K562 (cell line): ENCODE results near the gene KDM4C. TPM values are rescaled to one million over a fixed set of nuclear protein-coding genes. Genes with fewer than 3 reads are reported as not detected.

Source experiments
- ATAC-seq: fragments of 200-7000 bp; cut with Tn5 transposase; 3 replicates; pipeline ENCODE4 v1.9.1; 2020; ENCODE audit warnings: moderate library complexity
- BruUV-seq: library from RNA; stranded (reverse); fragments of 400-500 nt; replicated peaks from 2 replicates; lab custom pipeline; 2021; lab: Mats Ljungman, UMichigan
- CTCF ChIA-PET: fragments of 300-600 bp; formaldehyde crosslinking; extraction: SDS; loops from one replicate; lab custom pipeline; 2021; ENCODE audit warnings: low intra/inter-chr PET ratio; lab: Yijun Ruan, JAX
- POLR2A ChIA-PET: fragments of 300-600, 350-650 bp; sonication (Branson Sonifier 250); formaldehyde crosslinking; extraction: SDS; loops from one replicate; lab custom pipeline; 2021; ENCODE audit warnings: antibody characterized with exemption, inconsistent platforms; lab: Yijun Ruan, JAX
- DNase-seq, 4 experiments: peaks; one replicate each; pipeline versions ENCODE4 v3.0.0 to v3.0.0-alpha.2; 2011 to 2018; ENCODE audit warnings: low spot score in 3 of 4, mixed read lengths in 3 of 4; ENCODE audit errors: extremely low read depth in 1 of 4
- FAIRE-seq: peaks from 2 replicates; lab custom pipeline; 2011; peaks lifted over from hg19 to GRCh38; lab: Jason Lieb, UNC
- H2AFZ ChIP-seq: 2 replicates; pipeline ENCODE4 v1.6.0; 2011; ENCODE audit warnings: low read depth, low read length, control low read depth, inconsistent platforms
- H3K27ac ChIP-seq: fragments of 200-600 bp; 3 replicates; pipeline ENCODE4 v1.8.0; 2011; ENCODE audit warnings: low read depth, mild to moderate bottlenecking, control low read depth, inconsistent platforms, low read length, moderate library complexity, mixed read lengths; ENCODE audit errors: extremely low read depth
- H3K27me3 ChIP-seq, 2 experiments: fragments of 300-600 bp in 1 of 2; 2 replicates in 1 of 2; 3 replicates in 1 of 2; pipeline versions ENCODE4 v1.6.0 to v1.8.0; 2011; ENCODE audit warnings: inconsistent platforms in 2 of 2, low read length in 2 of 2, mild to moderate bottlenecking in 1 of 2, mixed read lengths in 1 of 2, moderate library complexity in 1 of 2; ENCODE audit not compliant: control insufficient read depth in 2 of 2, insufficient read depth in 2 of 2
- H3K36me3 ChIP-seq: fragments of 300-600 bp; 3 replicates; pipeline ENCODE4 v1.8.0; 2011; ENCODE audit warnings: mild to moderate bottlenecking, low read length, inconsistent platforms; ENCODE audit not compliant: control insufficient read depth, insufficient read depth
- H3K4me1 ChIP-seq, 2 experiments: fragments of 200-600 bp in 1 of 2; replicated peaks in 1 of 2; 2 replicates in 1 of 2; 3 replicates in 1 of 2; pipeline versions ENCODE4 v1.5.1 to v1.8.0; 2011; ENCODE audit warnings: inconsistent platforms in 2 of 2, low read length in 2 of 2, mild to moderate bottlenecking in 1 of 2, mixed read lengths in 1 of 2, moderate library complexity in 1 of 2; ENCODE audit not compliant: control insufficient read depth in 2 of 2, insufficient read depth in 2 of 2
- H3K4me2 ChIP-seq: 2 replicates; pipeline ENCODE4 v1.6.1; 2011; ENCODE audit warnings: low read length, control low read depth, inconsistent platforms, mixed read lengths; ENCODE audit not compliant: insufficient read depth
- H3K4me3 ChIP-seq: fragments of 200-600 bp; sonication (generic), shearing (Covaris generic); 2 replicates; pipeline ENCODE4 v1.5.1; 2016; ENCODE audit warnings: control low read depth, inconsistent platforms
- H3K79me2 ChIP-seq: fragments of 200-600 bp; 3 replicates; pipeline ENCODE4 v1.8.0; 2011; ENCODE audit warnings: low read length, inconsistent platforms; ENCODE audit not compliant: control insufficient read depth, insufficient read depth
- H3K9ac ChIP-seq, 2 experiments: 2 replicates each; pipeline versions ENCODE4 v1.6.0 to v1.6.1; 2011; ENCODE audit warnings: low read depth in 2 of 2, low read length in 2 of 2, control low read depth in 1 of 2, inconsistent platforms in 1 of 2, mild to moderate bottlenecking in 1 of 2, mixed read lengths in 1 of 2; ENCODE audit not compliant: insufficient read depth in 1 of 2
- H3K9me1 ChIP-seq: one replicate; pipeline ENCODE4 v1.6.0; 2011; ENCODE audit warnings: inconsistent platforms, mild to moderate bottlenecking, low read length, moderate library complexity; ENCODE audit not compliant: control insufficient read depth, insufficient read depth
- H3K9me3 ChIP-seq: replicated peaks from 2 replicates; pipeline ENCODE4 v1.5.1; 2011; ENCODE audit warnings: low read depth, low read length, inconsistent platforms; ENCODE audit not compliant: control insufficient read depth, insufficient read depth
- H4K20me1 ChIP-seq: replicated peaks from 2 replicates; pipeline ENCODE4 v1.6.1; 2011; ENCODE audit warnings: low read length, inconsistent platforms, mixed read lengths; ENCODE audit not compliant: control insufficient read depth, insufficient read depth
- NCOA2 ChIP-seq, 2 experiments: fragments of 450-650 bp; IDR thresholded peaks; 2 replicates each; pipeline ENCODE4 v1.6.1; 2018; ENCODE audit warnings: mild to moderate bottlenecking in 2 of 2, moderate library complexity in 1 of 2; ENCODE audit not compliant: partially characterized antibody in 2 of 2
- NFE2 ChIP-seq: IDR thresholded peaks from 2 replicates; pipeline ENCODE4 v1.6.1; 2014; ENCODE audit warnings: antibody characterized with exemption, low read depth
- NFIC ChIP-seq: fragments of 450-650 bp; IDR thresholded peaks from 2 replicates; pipeline ENCODE4 v1.6.1; 2017; ENCODE audit warnings: mild to moderate bottlenecking, inconsistent platforms
- NR2C1 ChIP-seq, 2 experiments: fragments of 450-650 bp; IDR thresholded peaks; 2 replicates each; pipeline ENCODE4 v1.6.1; 2017; ENCODE audit warnings: mild to moderate bottlenecking in 2 of 2, antibody characterized with exemption in 1 of 2, inconsistent platforms in 1 of 2, missing compliant biosample characterization in 1 of 2, missing genetic modification characterization in 1 of 2
- POLR3G ChIP-seq: IDR thresholded peaks from 2 replicates; pipeline ENCODE4 v1.6.1; 2011; ENCODE audit not compliant: insufficient read length, insufficient replicate concordance; ENCODE audit errors: extremely low read depth
- ZBTB7A ChIP-seq: IDR thresholded peaks from 2 replicates; pipeline ENCODE4 v1.6.1; 2011; ENCODE audit warnings: low read depth, mild to moderate bottlenecking, low read length, moderate library complexity, borderline replicate concordance; ENCODE audit not compliant: control insufficient read depth
- ZC3H11A ChIP-seq: IDR thresholded peaks from 2 replicates; pipeline ENCODE4 v1.6.1; 2012; ENCODE audit warnings: low read depth, low read length, improper control_type of control experiment
- ZNF584 ChIP-seq: fragments of 200-800 bp; sonication (Bioruptor generic); IDR thresholded peaks from 2 replicates; pipeline ENCODE4 v1.6.1; 2016; ENCODE audit warnings: low read depth, mild to moderate bottlenecking, missing genetic modification characterization, missing compliant biosample characterization
- ZSCAN29 ChIP-seq: fragments of 450-650 bp; IDR thresholded peaks from 2 replicates; pipeline ENCODE4 v1.6.1; 2017
- WGBS: fragments of 100-300 bp; shearing (Covaris generic); methylation state at CpG from one replicate; pipeline ENCODE4 v1.1.6; 2016; ENCODE audit warnings: low coverage, mixed read lengths; ENCODE audit not compliant: insufficient coverage; ENCODE audit errors: missing lambda C conversion rate; 5-methylcytosine and 5-hydroxymethylcytosine counted together
- in situ Hi-C: fragments of 300-500 bp; cut with MboI; formaldehyde crosslinking; loops from 4 replicates; pipeline ENCODE4 v1.15.0; 2018; ENCODE audit warnings: inconsistent platforms, mixed read lengths
- intact Hi-C: fragments of 100-400 bp; cut with micrococcal nuclease; formaldehyde crosslinking; loops from 2 replicates; pipeline ENCODE4 v1.14.2; 2022
- polyA plus RNA-seq, 8 experiments: library from polyadenylated mRNA; depleted of rRNA in 4 of 8; stranded (reverse) in 5 of 8; unstranded in 3 of 8; fragments of >200 nt; fragmentation: Nextera tagmentation in 2 of 8; fragmentation: Illumina TruSeq in 1 of 8; extraction: Ambion mirVana in 2 of 8; extraction: Trizol in 1 of 8; gene quantifications; 2 replicates each; pipeline versions ENCODE4 v1.2.1 to v1.2.3, GENCODE V29; 2011 to 2014; ENCODE audit warnings: inconsistent platforms in 1 of 8, missing spikeins in 1 of 8
- total RNA-seq, 7 experiments: library from RNA; depleted of rRNA in 6 of 7; stranded (reverse); fragments of >200 nt in 6 of 7; fragmentation: Illumina TruSeq in 2 of 7; extraction: Trizol in 2 of 7; gene quantifications; 2 replicates each; pipeline versions ENCODE4 v1.2.1 to v1.2.3, GENCODE V29; 2011 to 2021; ENCODE audit warnings: low replicate concordance in 1 of 7
- TF ChIP-seq, protein P1 (sequence below), 2 experiments: fragments of 450-650 bp in 1 of 2; sonication (generic) in 1 of 2; formaldehyde crosslinking in 1 of 2; IDR thresholded peaks in 1 of 2; conservative IDR thresholded peaks in 1 of 2; 2 replicates each; pipeline versions ENCODE4 v1.6.1 to v1.8.1; 2016 to 2023; ENCODE audit warnings: mild to moderate bottlenecking in 2 of 2, moderate library complexity in 2 of 2, inconsistent platforms in 1 of 2, missing genetic modification reagents in 1 of 2
- TF ChIP-seq, protein P2 (sequence below): IDR thresholded peaks from 2 replicates; pipeline ENCODE4 v1.6.1; 2016; ENCODE audit warnings: missing genetic modification characterization, missing compliant biosample characterization

KDM4C gene
- total and polyA plus RNA-seq, 9 of the 15 experiments (the other 6 are each of a cell fraction or from before 2014, with no cell fraction given) = 5.4 to 17.0 (median 12.6) TPM

DNA sequence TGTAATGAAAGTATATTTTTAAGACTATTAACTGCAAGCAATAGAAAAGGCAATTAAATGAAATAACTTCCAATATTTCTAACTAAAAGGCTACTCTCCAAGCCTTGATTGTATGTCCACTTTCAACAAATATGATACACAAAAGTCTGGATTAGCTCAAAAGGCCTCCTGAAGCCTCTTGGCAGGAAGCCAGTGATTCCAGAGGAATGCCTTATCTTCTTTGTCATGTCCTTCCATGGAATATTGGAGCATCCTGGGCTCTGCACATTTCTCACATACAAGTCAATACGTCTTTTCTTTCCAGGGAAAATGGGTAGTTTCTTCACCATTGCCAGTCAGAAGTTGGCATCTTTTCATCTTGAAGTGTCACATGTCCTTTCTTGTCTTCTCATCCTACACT, 357.8 kb downstream of the KDM4C start:
- in situ Hi-C loops = no loop called here
- FAIRE-seq (no peak), ATAC-seq (no peak), DNase-seq (no peak)
- H3K27me3 ChIP-seq = no peaks in the 10 kb centered on the region
- no peaks in the 10 kb centered on the region for H3K79me2 ChIP-seq
- POLR2A ChIA-PET = no interaction called here
- no peaks in the 10 kb centered on the region for H3K9me3 ChIP-seq
- no peak overlapping the region for H2AFZ ChIP-seq
- no peak overlapping the region for H3K9ac ChIP-seq
- WGBS = 100% methylated on average over 1 of the region's 1 CpG
- intact Hi-C loops = no loop called here
- H3K4me1 ChIP-seq = no peaks in the 10 kb centered on the region; a peak in 1 of 5 replicates
- no peak overlapping the region for H3K27ac ChIP-seq
- no TSS peak for BruUV-seq
- H3K4me3 ChIP-seq = no peak overlapping the region
- H4K20me1 ChIP-seq = no peaks in the 10 kb centered on the region
- H3K4me2 ChIP-seq = no peak overlapping the region
- no peaks in the 10 kb centered on the region for H3K36me3 ChIP-seq
- TF ChIP-seq NFIC (peak; percentile 56), NR2C1 (IDR thresholded peaks at IDR 0.05) (no peak), NR2C1 (tag; IDR thresholded peaks at IDR 0.05) (no peak)
- CTCF ChIA-PET = no interaction called here
- H3K9me1 ChIP-seq = no peaks in the 10 kb centered on the region

DNA sequence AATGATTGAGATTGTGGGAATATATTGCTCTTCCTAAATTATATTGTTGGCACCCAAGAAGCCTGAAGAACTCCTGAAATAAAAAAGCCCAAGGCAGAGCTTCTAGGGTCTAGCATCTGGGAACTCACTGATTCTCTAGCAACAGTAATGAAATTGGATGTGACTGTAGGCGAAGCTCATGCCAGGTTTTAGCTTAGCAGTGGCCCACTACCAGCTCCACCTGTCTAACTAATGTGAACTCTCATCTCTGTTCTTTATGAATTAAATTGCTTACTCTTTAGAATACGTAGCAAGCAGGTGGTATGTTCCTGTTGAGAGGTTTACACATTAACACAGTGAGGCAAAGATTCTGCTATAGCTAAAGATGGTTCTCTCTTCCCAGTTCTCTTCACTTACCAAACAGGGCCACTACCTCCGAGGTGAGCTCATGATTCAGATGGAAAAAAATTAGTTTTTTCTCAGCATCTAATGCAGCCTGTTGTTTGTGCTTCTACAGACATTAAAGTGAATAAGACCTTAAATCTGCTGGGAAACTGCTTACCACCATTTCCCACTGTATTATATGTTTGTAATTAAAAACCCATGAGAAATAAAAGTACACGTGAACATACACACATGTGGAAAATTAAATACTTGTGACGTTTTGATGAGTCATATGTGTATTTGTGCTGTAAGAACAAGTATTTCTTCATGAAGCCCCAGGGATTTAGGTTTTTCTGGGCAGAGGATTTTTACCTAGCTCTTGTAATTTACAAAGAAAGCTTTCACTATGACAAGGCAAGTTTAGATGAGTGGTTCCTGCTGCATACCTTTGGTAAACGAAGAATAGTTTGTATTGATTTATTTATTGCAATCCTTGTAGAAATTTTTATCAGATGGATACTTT, 360.1 kb downstream of the KDM4C start:
- Histone ChIP-seq H3K9me3 (no peaks in the 10 kb centered on the region), H3K27ac (no peak overlapping the region), H3K9me1 (no peaks in the 10 kb centered on the region), H3K4me1 (peaks cover 0 to 4% of the 10 kb centered on the region in 2 experiments; a peak in 2 of 5 replicates), H3K27me3 (no peaks in the 10 kb centered on the region), H3K4me3 (no peak overlapping the region), H3K9ac (no peak overlapping the region), H4K20me1 (no peaks in the 10 kb centered on the region), H2AFZ (no peak overlapping the region), H3K4me2 (no peak overlapping the region), H3K36me3 (no peaks in the 10 kb centered on the region), H3K79me2 (no peaks in the 10 kb centered on the region)
- POLR2A ChIA-PET = interaction anchor here (0.5 kb wide), 1 partner anchor 718 kb away, joined by 3 read pairs; no protein-coding TSS in a partner anchor
- DNase-seq (no peak), ATAC-seq (no peak), FAIRE-seq (no peak)
- CTCF ChIA-PET = no interaction called here
- no TSS peak for BruUV-seq
- in situ Hi-C loops (no loop called here), intact Hi-C loops (no loop called here)
- 60% methylated on average over 6 of the region's 6 CpGs for WGBS
- TF ChIP-seq ZBTB7A (no peak), ZSCAN29 (no peak), NCOA2 (IDR thresholded peaks at IDR 0.05; ENCODE audit: partially characterized antibody in 2 of 2) (no peak), ZC3H11A (no peak), POLR3G (no peak), NFE2 (no peak), ZNF584 (CRISPR knock-in tag) (no peak), NR2C1 (IDR thresholded peaks at IDR 0.05) (no peak), NR2C1 (tag; IDR thresholded peaks at IDR 0.05) (no peak)
- TF ChIP-seq, protein P1, sequence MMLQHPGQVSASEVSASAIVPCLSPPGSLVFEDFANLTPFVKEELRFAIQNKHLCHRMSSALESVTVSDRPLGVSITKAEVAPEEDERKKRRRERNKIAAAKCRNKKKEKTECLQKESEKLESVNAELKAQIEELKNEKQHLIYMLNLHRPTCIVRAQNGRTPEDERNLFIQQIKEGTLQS (IDR thresholded peaks at IDR 0.05) = no peak
- TF ChIP-seq, protein P1 (CRISPR knock-in tag; conservative IDR thresholded peaks at IDR 0.05) = no peak
- TF ChIP-seq, protein P2, sequence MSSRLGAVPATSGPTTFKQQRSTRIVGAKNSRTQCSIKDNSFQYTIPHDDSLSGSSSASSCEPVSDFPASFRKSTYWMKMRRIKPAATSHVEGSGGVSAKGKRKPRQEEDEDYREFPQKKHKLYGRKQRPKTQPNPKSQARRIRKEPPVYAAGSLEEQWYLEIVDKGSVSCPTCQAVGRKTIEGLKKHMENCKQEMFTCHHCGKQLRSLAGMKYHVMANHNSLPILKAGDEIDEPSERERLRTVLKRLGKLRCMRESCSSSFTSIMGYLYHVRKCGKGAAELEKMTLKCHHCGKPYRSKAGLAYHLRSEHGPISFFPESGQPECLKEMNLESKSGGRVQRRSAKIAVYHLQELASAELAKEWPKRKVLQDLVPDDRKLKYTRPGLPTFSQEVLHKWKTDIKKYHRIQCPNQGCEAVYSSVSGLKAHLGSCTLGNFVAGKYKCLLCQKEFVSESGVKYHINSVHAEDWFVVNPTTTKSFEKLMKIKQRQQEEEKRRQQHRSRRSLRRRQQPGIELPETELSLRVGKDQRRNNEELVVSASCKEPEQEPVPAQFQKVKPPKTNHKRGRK (tag) = no peak
